H1 (cell line): ENCODE data around the gene PCNX1. TPM values are rescaled to one million over a fixed set of nuclear protein-coding genes. Genes with fewer than 3 reads are reported as not detected.

Experiments used
- CTCF ChIA-PET: fragments of 300-600 bp; sonication (Branson Sonifier 250); formaldehyde crosslinking; loops from one replicate; lab custom pipeline; 2021; ENCODE audit not compliant: partially characterized antibody; lab: Charles Lee
- POLR2A ChIA-PET: fragments of 300-600 bp; sonication (Branson Sonifier 250); formaldehyde crosslinking; loops from one replicate; lab custom pipeline; 2021; ENCODE audit warnings: inconsistent platforms; ENCODE audit not compliant: partially characterized antibody; lab: Charles Lee
- DNase-seq, 2 experiments: peaks; one replicate each; pipeline versions ENCODE4 v3.0.0 to v3.0.0-alpha.2; 2010 to 2022; ENCODE audit warnings: low spot score in 2 of 2, low read depth in 1 of 2, mixed read lengths in 1 of 2
- FAIRE-seq: peaks from 2 replicates; lab custom pipeline; 2011; peaks lifted over from hg19 to GRCh38; lab: Jason Lieb, UNC
- H2AFZ ChIP-seq: 2 replicates; pipeline ENCODE4 v1.8.1; 2012; ENCODE audit warnings: low read length, inconsistent platforms
- H2AK5ac ChIP-seq: 2 replicates; pipeline ENCODE4 v1.6.1; 2013; ENCODE audit warnings: low read depth, low read length
- H2BK120ac ChIP-seq: replicated peaks from 2 replicates; pipeline ENCODE3; 2013; ENCODE audit warnings: low read depth, low read length, inconsistent platforms
- H2BK12ac ChIP-seq: 2 replicates; pipeline ENCODE4 v1.6.1; 2013; ENCODE audit warnings: low read depth, low read length
- H2BK15ac ChIP-seq: 2 replicates; pipeline ENCODE4 v1.6.1; 2013; ENCODE audit warnings: low read length
- H2BK20ac ChIP-seq: 2 replicates; pipeline ENCODE4 v1.6.1; 2013; ENCODE audit warnings: low read length
- H2BK5ac ChIP-seq: 2 replicates; pipeline ENCODE4 v1.6.1; 2013; ENCODE audit warnings: low read depth, low read length
- H3K14ac ChIP-seq: 2 replicates; pipeline ENCODE4 v1.6.1; 2013; ENCODE audit warnings: inconsistent platforms; ENCODE audit not compliant: insufficient read length
- H3K18ac ChIP-seq: 2 replicates; pipeline ENCODE4 v1.6.1; 2013; ENCODE audit warnings: low read length; ENCODE audit errors: extremely low read depth
- H3K23ac ChIP-seq: 2 replicates; pipeline ENCODE4 v1.6.1; 2013; ENCODE audit warnings: inconsistent platforms; ENCODE audit not compliant: insufficient read length
- H3K23me2 ChIP-seq: 2 replicates; pipeline ENCODE4 v1.6.1; 2013; ENCODE audit warnings: low read depth, low read length
- H3K27ac ChIP-seq: 2 replicates; pipeline ENCODE4 v1.6.1; 2011; ENCODE audit warnings: low read depth, low read length, inconsistent platforms
- H3K27me3 ChIP-seq, 4 experiments: replicated peaks in 1 of 4; 1 replicate in 1 of 4; 2 replicates in 3 of 4; pipeline versions ENCODE4 v1.6.1 to v1.8.1; 2011 to 2013; ENCODE audit warnings: low read length in 3 of 4, mild to moderate bottlenecking in 3 of 4, inconsistent platforms in 2 of 4, mixed read lengths in 2 of 4, moderate library complexity in 1 of 4; ENCODE audit not compliant: control insufficient read depth in 3 of 4, insufficient read depth in 3 of 4; ENCODE audit errors: extremely low read depth in 1 of 4
- H3K36me3 ChIP-seq, 4 experiments: 2 replicates each; pipeline versions ENCODE4 v1.6.1 to v1.8.1; 2011 to 2013; ENCODE audit warnings: mild to moderate bottlenecking in 4 of 4, low read length in 3 of 4, moderate library complexity in 2 of 4, control low read depth in 1 of 4, inconsistent platforms in 1 of 4; ENCODE audit not compliant: insufficient read depth in 4 of 4, control insufficient read depth in 2 of 4
- H3K4ac ChIP-seq: replicated peaks from 2 replicates; pipeline ENCODE3; 2013; ENCODE audit warnings: low read length, low read depth, mixed read lengths, inconsistent platforms; ENCODE audit not compliant: insufficient read length
- H3K4me1 ChIP-seq, 4 experiments: replicated peaks in 1 of 4; 1 replicate in 1 of 4; 2 replicates in 3 of 4; pipeline versions ENCODE4 v1.6.1 to v1.8.1; 2011 to 2013; ENCODE audit warnings: low read length in 3 of 4, inconsistent platforms in 2 of 4, mixed read lengths in 1 of 4; ENCODE audit not compliant: insufficient read depth in 4 of 4, control insufficient read depth in 3 of 4
- H3K4me2 ChIP-seq, 2 experiments: 2 replicates each; pipeline versions ENCODE4 v1.6.1 to v1.8.1; 2011 to 2013; ENCODE audit warnings: low read depth in 2 of 2, low read length in 2 of 2, control low read depth in 1 of 2, inconsistent platforms in 1 of 2, mild to moderate bottlenecking in 1 of 2; ENCODE audit not compliant: insufficient read depth in 1 of 2
- H3K4me3 ChIP-seq, 4 experiments: fragments of 200-600, 300-600 bp in 1 of 4; sonication (generic), shearing (Covaris generic), sonication (Bioruptor Twin) in 1 of 4; 2 replicates each; pipeline versions ENCODE4 v1.5.1 to v1.8.1; 2011 to 2016; ENCODE audit warnings: low read length in 4 of 4, low read depth in 3 of 4, control low read depth in 2 of 4, inconsistent platforms in 2 of 4, mild to moderate bottlenecking in 2 of 4, mixed read lengths in 1 of 4, moderate library complexity in 1 of 4; ENCODE audit not compliant: insufficient read depth in 2 of 4; ENCODE audit errors: extremely low read depth in 1 of 4
- H3K56ac ChIP-seq: replicated peaks from 2 replicates; pipeline ENCODE3; 2013; ENCODE audit warnings: low read depth, mild to moderate bottlenecking, mixed read lengths, low read length, inconsistent platforms; ENCODE audit not compliant: insufficient read length
- H3K79me1 ChIP-seq: 2 replicates; pipeline ENCODE4 v1.6.1; 2013; ENCODE audit warnings: low read depth, low read length, control low read depth
- H3K79me2 ChIP-seq, 2 experiments: 2 replicates each; pipeline versions ENCODE4 v1.6.1 to v1.8.1; 2012 to 2013; ENCODE audit warnings: low read length in 2 of 2, mild to moderate bottlenecking in 2 of 2, inconsistent platforms in 1 of 2; ENCODE audit not compliant: insufficient read depth in 2 of 2, control insufficient read depth in 1 of 2
- H3K9ac ChIP-seq, 4 experiments: replicated peaks in 1 of 4; 1 replicate in 1 of 4; 2 replicates in 3 of 4; pipeline versions ENCODE4 v1.6.1 to v1.8.1; 2011 to 2013; ENCODE audit warnings: low read depth in 3 of 4, low read length in 3 of 4, control low read depth in 2 of 4, mild to moderate bottlenecking in 2 of 4, moderate library complexity in 2 of 4, inconsistent platforms in 1 of 4; ENCODE audit errors: extremely low read depth in 1 of 4
- H3K9me3 ChIP-seq, 2 experiments: 2 replicates each; pipeline versions ENCODE4 v1.6.1 to v1.8.1; 2012 to 2013; ENCODE audit warnings: mild to moderate bottlenecking in 2 of 2, moderate library complexity in 2 of 2, control low read depth in 1 of 2, inconsistent platforms in 1 of 2, low read depth in 1 of 2, low read length in 1 of 2, mixed read lengths in 1 of 2; ENCODE audit not compliant: insufficient read depth in 2 of 2
- H4K20me1 ChIP-seq, 2 experiments: replicated peaks in 1 of 2; 2 replicates each; pipeline versions ENCODE3 to v1.8.1; 2011 to 2013; ENCODE audit warnings: inconsistent platforms in 2 of 2, low read length in 2 of 2, mild to moderate bottlenecking in 1 of 2; ENCODE audit not compliant: insufficient read depth in 2 of 2, control insufficient read depth in 1 of 2
- H4K5ac ChIP-seq: 2 replicates; pipeline ENCODE4 v1.6.1; 2013; ENCODE audit warnings: low read length, low read depth, mixed read lengths, inconsistent platforms; ENCODE audit not compliant: insufficient read length
- H4K8ac ChIP-seq: 2 replicates; pipeline ENCODE4 v1.8.0; 2013; ENCODE audit warnings: mild to moderate bottlenecking, moderate library complexity, low read length, inconsistent platforms; ENCODE audit not compliant: insufficient read depth; ENCODE audit errors: extremely low read depth
- H4K91ac ChIP-seq: replicated peaks from 2 replicates; pipeline ENCODE3; 2013; ENCODE audit warnings: low read length, mixed read lengths, inconsistent platforms; ENCODE audit not compliant: insufficient read length
- CEBPB ChIP-seq: IDR thresholded peaks from 2 replicates; pipeline ENCODE4 v1.6.1; 2012; ENCODE audit warnings: low read depth, low read length
- E2F6 ChIP-seq: IDR thresholded peaks from 2 replicates; pipeline ENCODE4 v1.6.1; 2012; ENCODE audit warnings: inconsistent platforms
- SAP30 ChIP-seq: fragments of 300-600 bp; sonication (generic); IDR thresholded peaks from 2 replicates; pipeline ENCODE4 v1.7.1; 2012; ENCODE audit warnings: low read length, moderate library complexity, mild to moderate bottlenecking, inconsistent platforms; ENCODE audit not compliant: insufficient read depth, insufficient replicate concordance
- SP2 ChIP-seq: IDR thresholded peaks from 2 replicates; pipeline ENCODE4 v1.6.1; 2012; ENCODE audit warnings: mild to moderate bottlenecking, low read length, inconsistent platforms
- SUZ12 ChIP-seq: fragments of 200-600 bp; sonication (generic); IDR thresholded peaks from 2 replicates; pipeline ENCODE4 v1.6.1; 2012; ENCODE audit warnings: mild to moderate bottlenecking, inconsistent platforms, low read length, moderate library complexity, mixed read lengths
- WGBS, 2 experiments: shearing (Covaris generic) in 1 of 2; methylation state at CpG; one replicate each; pipeline versions ENCODE4 v1.1.6 to v1.1.7; 2013 to 2015; ENCODE audit warnings: low lambda C conversion rate in 2 of 2, mixed read lengths in 2 of 2, inconsistent platforms in 1 of 2, low coverage in 1 of 2, missing lambda C conversion rate in 1 of 2; ENCODE audit not compliant: insufficient replicate concordance in 2 of 2, insufficient coverage in 1 of 2, insufficient read length in 1 of 2; ENCODE audit errors: extremely low coverage in 1 of 2, missing lambda C conversion rate in 1 of 2; 5-methylcytosine and 5-hydroxymethylcytosine counted together
- polyA plus RNA-seq, 7 experiments: library from polyadenylated mRNA; depleted of rRNA in 3 of 7; stranded (reverse) in 5 of 7; unstranded in 2 of 7; fragments of >200 nt in 5 of 7; fragments of 200-250 nt in 2 of 7; gene quantifications; 1 replicate in 5 of 7; 2 replicates in 1 of 7; 4 replicates in 1 of 7; pipeline versions ENCODE4 v1.2.1 to v1.2.3, GENCODE V29; 2011 to 2013; ENCODE audit warnings: missing spikeins in 2 of 7, mixed read lengths in 2 of 7
- total RNA-seq: library from RNA; stranded (reverse); fragmentation: NEBNext Ultra II Directional; extraction: Animal tissue kit (Norgen Biotek cat#: 25700); gene quantifications from 2 replicates; pipeline ENCODE4 v1.2.1, GENCODE V29; 2021

Gene PCNX1
- total and polyA plus RNA-seq, 2 of the 8 experiments (the other 6 are each of a cell fraction or from before 2014, with no cell fraction given), result 37.7 to 53.2 TPM

- H3K36me3 ChIP-seq, result peaks cover 0 to 3% (median 0%) of the 10 kb centered on the region in 4 experiments; a peak in 1 of 8 replicates
- H3K56ac ChIP-seq, result no peak overlapping the region
- no peak overlapping the region for H2BK15ac ChIP-seq
- no peak overlapping the region for H3K18ac ChIP-seq
- H3K14ac ChIP-seq, result no peak overlapping the region
- H2BK12ac ChIP-seq, result no peak overlapping the region
- H2AFZ ChIP-seq, result no peak overlapping the region
- H4K5ac ChIP-seq, result no peak overlapping the region
- POLR2A ChIA-PET, result interaction anchor here (0.7 to 0.9 kb wide), 2 partner anchors 9 to 21 kb away, joined by 3 to 4 read pairs; no protein-coding TSS in a partner anchor
- no peak overlapping the region for H3K27ac ChIP-seq
- no peak overlapping the region for H3K9ac ChIP-seq
- 90% methylated on average over 1 of the region's 1 CpG; no CpG with 5 or more reads in 1 of the 2 experiments for WGBS, 2 experiments
- FAIRE-seq (no peak), DNase-seq (no peak)
- no peak overlapping the region for H2BK120ac ChIP-seq
- no peak overlapping the region for H4K91ac ChIP-seq
- H4K8ac ChIP-seq, result no peak overlapping the region
- CTCF ChIA-PET, result no interaction called here
- H3K27me3 ChIP-seq, result no peaks in the 10 kb centered on the region
- no peaks in the 10 kb centered on the region for H3K79me1 ChIP-seq
- no peak overlapping the region for H3K23ac ChIP-seq
- H2BK20ac ChIP-seq, result no peak overlapping the region
- no peak overlapping the region for H2AK5ac ChIP-seq
- no peak overlapping the region for H3K4me2 ChIP-seq
- no peak overlapping the region for H3K4ac ChIP-seq
- H3K4me1 ChIP-seq, result no peaks in the 10 kb centered on the region
- no peaks in the 10 kb centered on the region for H3K9me3 ChIP-seq
- H3K79me2 ChIP-seq, result peaks cover 0 to 3% of the 10 kb centered on the region in 2 experiments; a peak in 1 of 4 replicates
- H3K4me3 ChIP-seq, result no peak overlapping the region
- no peak overlapping the region for H2BK5ac ChIP-seq
- H3K23me2 ChIP-seq, result no peaks in the 10 kb centered on the region
- TF ChIP-seq SUZ12, result no peak
- TF ChIP-seq SAP30, result no peak
- no peak for TF ChIP-seq E2F6
- no peak for TF ChIP-seq CEBPB
- TF ChIP-seq SP2, result no peak
- H4K20me1 ChIP-seq, result no peaks in the 10 kb centered on the region
Observed at GRCh38 chr14:70999117-70999516, 91.9 kb downstream of the PCNX1 start.
